Measurements from ENCODE around the gene FCER1G. TPM values are rescaled to one million over a fixed set of nuclear protein-coding genes. Genes with fewer than 3 reads are reported as not detected.

Gene FCER1G
- total RNA-seq, 1 donor from 2014 or later, result not detected

DNA sequence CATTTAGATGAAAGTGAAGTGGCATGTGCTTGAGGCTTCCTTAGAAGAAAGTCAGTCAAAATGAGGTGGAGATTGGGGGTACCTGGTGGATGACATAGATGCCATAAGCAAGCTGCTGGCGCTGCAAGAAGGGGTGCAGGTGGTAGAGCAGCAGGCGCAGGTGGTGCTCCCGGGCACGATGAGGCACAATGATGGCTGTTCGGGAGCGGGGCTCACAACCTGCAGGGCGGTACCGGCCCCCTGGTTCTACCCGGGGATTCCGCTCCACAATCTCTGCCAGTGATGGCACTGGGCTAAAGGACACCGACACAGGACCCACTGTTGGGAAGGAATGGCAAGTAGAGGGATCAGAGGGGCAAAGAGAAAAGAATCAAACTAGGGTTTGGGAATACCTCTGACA, 40.2 kb upstream of the FCER1G start:
- Histone ChIP-seq H3F3A (ENCODE audit: low read depth) (peaks cover 10% of the 10 kb centered on the region), H3K9me3 (ENCODE audit: low read depth) (no peaks in the 10 kb centered on the region), H3K4me2 (no peak overlapping the region), H3K79me2 (ENCODE audit: low read depth) (no peaks in the 10 kb centered on the region), H3K27me3 (peaks cover 10% of the 10 kb centered on the region), H4K20me1 (ENCODE audit: low read depth) (no peaks in the 10 kb centered on the region), H3K27ac (no peak overlapping the region), H2AFZ (replicated peaks) (no peak overlapping the region), H3K4me3 (no peak overlapping the region), H3K9ac (no peak overlapping the region), H3K36me3 (no peaks in the 10 kb centered on the region), H3K4me1 (no peaks in the 10 kb centered on the region)
- no peak for TF ChIP-seq EZH2phosphoT487 (IDR thresholded peaks at IDR 0.05)
- TF ChIP-seq, protein P1, sequence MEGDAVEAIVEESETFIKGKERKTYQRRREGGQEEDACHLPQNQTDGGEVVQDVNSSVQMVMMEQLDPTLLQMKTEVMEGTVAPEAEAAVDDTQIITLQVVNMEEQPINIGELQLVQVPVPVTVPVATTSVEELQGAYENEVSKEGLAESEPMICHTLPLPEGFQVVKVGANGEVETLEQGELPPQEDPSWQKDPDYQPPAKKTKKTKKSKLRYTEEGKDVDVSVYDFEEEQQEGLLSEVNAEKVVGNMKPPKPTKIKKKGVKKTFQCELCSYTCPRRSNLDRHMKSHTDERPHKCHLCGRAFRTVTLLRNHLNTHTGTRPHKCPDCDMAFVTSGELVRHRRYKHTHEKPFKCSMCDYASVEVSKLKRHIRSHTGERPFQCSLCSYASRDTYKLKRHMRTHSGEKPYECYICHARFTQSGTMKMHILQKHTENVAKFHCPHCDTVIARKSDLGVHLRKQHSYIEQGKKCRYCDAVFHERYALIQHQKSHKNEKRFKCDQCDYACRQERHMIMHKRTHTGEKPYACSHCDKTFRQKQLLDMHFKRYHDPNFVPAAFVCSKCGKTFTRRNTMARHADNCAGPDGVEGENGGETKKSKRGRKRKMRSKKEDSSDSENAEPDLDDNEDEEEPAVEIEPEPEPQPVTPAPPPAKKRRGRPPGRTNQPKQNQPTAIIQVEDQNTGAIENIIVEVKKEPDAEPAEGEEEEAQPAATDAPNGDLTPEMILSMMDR (IDR thresholded peaks at IDR 0.05), result no peak
- TF ChIP-seq EZH2 (IDR thresholded peaks at IDR 0.05), result no peak
- H3K4me1 Mint-ChIP-seq, result peaks cover 24% of the 10 kb centered on the region
- peaks cover 25% of the 10 kb centered on the region for H3K36me3 Mint-ChIP-seq
- DNase-seq (ENCODE audit: low spot score), result no peak
- H3K9me3 Mint-ChIP-seq, result no peaks in the 10 kb centered on the region
- H3K27ac Mint-ChIP-seq, result no peak overlapping the region
- peak overlapping the region; percentile 99 for H3K4me3 Mint-ChIP-seq
- H3K27me3 Mint-ChIP-seq (ENCODE audit: insufficient read depth, low read depth), result no peaks in the 10 kb centered on the region

- no peaks in the 10 kb centered on the region for H3K4me1 ChIP-seq
- peaks cover 10% of the 10 kb centered on the region for H3F3A ChIP-seq (ENCODE audit: low read depth)
- no peak overlapping the region for H3K9ac ChIP-seq
- peaks cover 24% of the 10 kb centered on the region for H3K4me1 Mint-ChIP-seq
- TF ChIP-seq EZH2phosphoT487 (IDR thresholded peaks at IDR 0.05), result no peak
- TF ChIP-seq EZH2 (IDR thresholded peaks at IDR 0.05), result no peak
- TF ChIP-seq, protein P1 (IDR thresholded peaks at IDR 0.05), result no peak
- H4K20me1 ChIP-seq (ENCODE audit: low read depth), result no peaks in the 10 kb centered on the region
- peaks cover 3% of the 10 kb centered on the region for H3K27me3 Mint-ChIP-seq (ENCODE audit: insufficient read depth, low read depth)
- no peak overlapping the region for H3K27ac ChIP-seq
- H3K36me3 ChIP-seq, result no peaks in the 10 kb centered on the region
- no peak overlapping the region for H3K27ac Mint-ChIP-seq
- no peaks in the 10 kb centered on the region for H3K79me2 ChIP-seq (ENCODE audit: low read depth)
- DNase-seq (ENCODE audit: low spot score), result no peak
- H3K9me3 Mint-ChIP-seq, result no peaks in the 10 kb centered on the region
- H3K4me3 ChIP-seq, result no peak overlapping the region
- no peaks in the 10 kb centered on the region for H3K9me3 ChIP-seq (ENCODE audit: low read depth)
- H3K27me3 ChIP-seq, result peaks cover 10% of the 10 kb centered on the region
- H3K4me2 ChIP-seq, result peak overlapping the region; percentile 94
- H2AFZ ChIP-seq (replicated peaks), result no peak overlapping the region
- H3K4me3 Mint-ChIP-seq, result peak overlapping the region; percentile 99
- H3K36me3 Mint-ChIP-seq, result peaks cover 25% of the 10 kb centered on the region
Measured at GRCh38 chr1:161175771-161176453, 39.2 kb upstream of the FCER1G start.

- DNase-seq (ENCODE audit: low spot score), result no peak
- Histone ChIP-seq H3K4me1 (no peaks in the 10 kb centered on the region), H2AFZ (replicated peaks) (peak overlapping the region; percentile 98), H3K4me3 (peak overlapping the region; percentile 82), H3K4me2 (peak overlapping the region; percentile 94), H4K20me1 (ENCODE audit: low read depth) (no peaks in the 10 kb centered on the region), H3K27me3 (peaks cover 10% of the 10 kb centered on the region), H3K9me3 (ENCODE audit: low read depth) (no peaks in the 10 kb centered on the region), H3K9ac (peak overlapping the region; percentile 49), H3K27ac (no peak overlapping the region), H3K36me3 (no peaks in the 10 kb centered on the region), H3F3A (ENCODE audit: low read depth) (peaks cover 10% of the 10 kb centered on the region), H3K79me2 (ENCODE audit: low read depth) (no peaks in the 10 kb centered on the region)
- H3K27me3 Mint-ChIP-seq (ENCODE audit: insufficient read depth, low read depth), result peaks cover 3% of the 10 kb centered on the region
- peaks cover 23% of the 10 kb centered on the region for H3K36me3 Mint-ChIP-seq
- peaks cover 24% of the 10 kb centered on the region for H3K4me1 Mint-ChIP-seq
- H3K4me3 Mint-ChIP-seq, result peak overlapping the region; percentile 99
- TF ChIP-seq EZH2phosphoT487 (IDR thresholded peaks at IDR 0.05) (no peak), EZH2 (IDR thresholded peaks at IDR 0.05) (no peak)
- TF ChIP-seq, protein P1 (IDR thresholded peaks at IDR 0.05), result no peak
- no peaks in the 10 kb centered on the region for H3K9me3 Mint-ChIP-seq
- H3K27ac Mint-ChIP-seq, result peak overlapping the region; percentile 17
Measured at GRCh38 chr1:161176468-161177111, 38.5 kb upstream of the FCER1G start.
